ENCODE data around the gene ACIN1.

Gene ACIN1

GRCh38 chr14:23089498-23090253 is 5.3 kb downstream of the ACIN1 start:
- in situ Hi-C loops (cut with HindIII; ENCODE audit: low sequenced_read_pairs), result no loop called here

DNA sequence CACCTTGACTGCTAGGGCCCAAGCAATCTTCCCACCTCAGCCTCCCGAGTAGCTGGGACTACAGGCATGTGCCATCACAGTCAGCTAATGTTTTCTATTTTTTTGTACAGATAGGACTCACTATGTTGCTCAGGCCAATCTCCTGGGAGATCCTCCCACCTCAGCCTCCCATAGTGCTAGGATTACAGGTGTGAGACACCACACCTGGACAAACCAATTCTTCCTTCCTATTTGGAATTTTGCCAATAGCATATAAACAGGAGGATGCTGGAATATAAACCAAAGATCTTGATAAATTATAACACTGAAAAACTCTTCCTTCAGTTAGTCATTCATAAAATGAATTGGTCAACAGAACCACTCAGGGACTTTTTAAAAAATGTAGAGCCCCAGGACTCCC is 8.4 kb downstream of the ACIN1 start:
- in situ Hi-C loops (cut with HindIII; ENCODE audit: low sequenced_read_pairs), result no loop called here

GRCh38 chr14:23085458-23085857 is 9.5 kb downstream of the ACIN1 start:
- in situ Hi-C loops (cut with HindIII; ENCODE audit: low sequenced_read_pairs), result no loop called here

DNA sequence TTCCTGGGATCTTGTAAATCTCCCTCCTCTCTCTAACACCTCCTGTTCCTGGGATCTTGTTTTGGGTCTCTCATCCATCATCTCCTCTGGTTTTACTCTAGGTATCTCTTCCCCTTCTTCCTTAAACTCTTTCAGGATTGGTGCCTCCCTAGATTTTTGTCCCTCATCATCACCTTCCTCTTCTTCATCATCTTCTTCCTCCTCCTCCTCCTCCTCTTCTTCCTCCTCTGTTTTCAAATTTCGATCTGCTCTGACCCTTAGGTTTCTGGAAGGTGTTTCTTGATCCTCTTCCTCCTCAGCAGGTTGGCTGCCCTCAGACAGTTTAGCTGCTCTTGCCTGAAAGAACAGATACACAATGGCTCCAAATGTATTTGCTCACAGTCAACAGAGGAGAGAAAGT is 14.5 kb downstream of the ACIN1 start:
- in situ Hi-C loops (cut with HindIII; ENCODE audit: low sequenced_read_pairs), result no loop called here

GRCh38 chr14:23079716-23080115 is 15.2 kb downstream of the ACIN1 start:
- in situ Hi-C loops (cut with HindIII; ENCODE audit: low sequenced_read_pairs), result no loop called here

DNA sequence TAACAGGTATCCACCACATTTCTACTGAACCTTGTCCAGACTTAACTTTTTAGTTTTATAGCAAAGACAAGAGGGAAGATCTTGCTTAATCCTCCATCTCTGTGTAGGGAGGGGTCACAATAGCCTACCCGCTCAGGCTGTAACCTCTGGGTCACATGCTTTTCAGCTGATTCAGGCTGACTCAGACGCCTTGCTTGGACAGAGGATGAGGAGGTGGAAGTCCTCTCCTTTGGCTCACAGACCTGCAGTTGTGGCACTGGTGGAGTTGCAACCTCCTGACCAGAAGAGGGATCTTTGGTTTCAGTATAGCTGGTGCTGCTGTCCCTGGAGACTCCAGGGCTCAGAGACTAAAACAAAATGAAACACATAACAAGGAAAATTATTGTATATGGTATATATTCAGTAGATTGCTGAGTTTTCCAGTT is 16.2 kb downstream of the ACIN1 start:
- in situ Hi-C loops (cut with HindIII; ENCODE audit: low sequenced_read_pairs), result no loop called here

DNA sequence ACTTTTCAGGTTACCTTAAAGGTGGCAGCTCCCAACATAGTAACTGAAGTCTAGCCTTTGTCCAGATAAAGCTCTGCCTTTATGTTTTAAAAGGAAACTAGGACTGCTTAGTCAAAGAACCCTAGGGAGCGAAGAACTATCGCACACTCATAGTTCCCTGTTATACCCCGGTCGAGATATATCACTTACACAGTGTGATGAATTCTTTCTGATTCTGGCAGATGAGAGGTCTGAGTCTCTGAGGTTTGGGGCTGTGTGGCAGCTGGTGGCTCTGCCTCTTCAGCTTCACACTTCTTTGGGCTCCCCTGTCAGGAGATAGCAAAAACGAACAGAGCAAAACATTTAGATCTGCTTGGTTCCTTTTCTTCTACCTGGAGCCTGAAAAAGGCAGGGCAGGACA is 17.0 kb downstream of the ACIN1 start:
- in situ Hi-C loops (cut with HindIII; ENCODE audit: low sequenced_read_pairs), result no loop called here

DNA sequence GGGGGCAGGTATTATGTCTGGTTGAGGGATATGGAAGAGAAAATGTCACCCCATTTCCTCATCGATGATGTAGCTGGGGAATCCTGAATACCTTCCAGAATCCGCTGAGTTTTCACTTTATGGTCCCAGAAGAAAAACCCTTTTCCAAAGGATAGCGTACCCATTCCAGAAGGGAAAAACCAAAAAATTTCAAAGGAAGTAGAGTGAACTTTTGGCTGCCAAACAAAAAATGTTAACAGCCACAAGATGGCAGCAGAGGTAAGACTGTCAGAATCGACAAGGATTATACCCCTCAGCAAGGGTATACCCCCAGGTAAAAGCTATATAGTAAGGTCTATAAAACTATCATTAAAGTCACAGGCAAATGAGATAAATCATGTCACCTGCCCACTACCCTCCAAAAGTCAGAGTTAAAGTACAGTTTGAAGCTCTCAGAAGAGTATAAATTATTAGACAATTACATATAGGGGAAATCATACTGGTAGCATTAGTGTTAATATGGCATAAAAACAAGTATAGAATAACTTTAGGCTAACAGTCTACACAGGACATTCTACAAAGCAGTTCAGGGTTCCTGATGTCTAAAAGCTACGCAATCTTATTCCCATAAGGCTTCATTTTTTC is 18.0 kb downstream of the ACIN1 start:
- in situ Hi-C loops (cut with HindIII; ENCODE audit: low sequenced_read_pairs), result no loop called here

DNA sequence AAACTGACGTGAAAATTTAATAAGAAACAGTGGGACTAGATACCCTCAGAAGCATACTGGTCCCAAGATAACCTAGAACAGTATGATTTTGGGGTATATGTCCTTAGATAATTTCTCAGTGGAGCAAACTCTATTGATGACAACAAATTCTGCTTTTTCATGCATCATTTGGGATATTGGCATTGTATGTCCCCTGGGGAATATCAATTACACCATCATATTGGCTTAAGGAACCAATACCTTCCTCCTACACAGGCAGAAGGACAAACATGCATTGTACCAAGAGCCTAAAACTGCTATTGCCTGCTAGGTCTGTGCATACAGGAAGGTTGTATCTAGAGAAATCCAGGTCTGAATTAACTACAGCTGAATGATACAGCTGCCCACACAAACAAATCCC is 20.0 kb downstream of the ACIN1 start:
- in situ Hi-C loops (cut with HindIII; ENCODE audit: low sequenced_read_pairs), result no loop called here

DNA sequence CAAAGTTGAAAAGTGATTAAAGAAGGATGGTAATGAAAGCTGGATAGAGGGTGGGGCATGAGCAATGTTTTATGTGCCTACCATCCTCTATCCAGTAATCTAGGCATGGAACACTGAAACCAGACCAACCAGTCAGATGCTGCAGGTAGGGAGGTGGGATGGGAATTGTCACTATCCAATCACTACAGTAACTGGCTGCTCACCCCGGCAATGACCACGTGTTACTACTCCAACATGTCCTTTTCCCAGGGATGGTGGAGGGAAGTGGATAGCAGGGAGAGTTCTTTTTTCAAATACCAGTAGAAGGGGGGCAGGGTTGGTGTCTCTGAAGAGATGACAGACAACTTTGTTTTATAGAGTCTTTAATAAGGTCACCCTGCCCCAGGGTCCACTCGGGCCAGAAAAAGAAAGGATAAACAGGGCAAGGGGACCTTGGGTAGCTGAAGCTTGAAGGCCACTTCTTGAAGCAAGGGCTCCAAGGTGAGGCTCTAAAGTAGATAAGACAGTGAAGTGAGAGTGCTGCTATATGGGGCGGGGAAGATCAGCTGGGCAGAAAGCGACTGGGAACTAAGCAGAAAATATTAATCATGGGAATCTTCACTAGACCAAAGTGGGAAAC is 22.9 kb downstream of the ACIN1 start:
- in situ Hi-C loops (cut with HindIII; ENCODE audit: low sequenced_read_pairs), result no loop called here

DNA sequence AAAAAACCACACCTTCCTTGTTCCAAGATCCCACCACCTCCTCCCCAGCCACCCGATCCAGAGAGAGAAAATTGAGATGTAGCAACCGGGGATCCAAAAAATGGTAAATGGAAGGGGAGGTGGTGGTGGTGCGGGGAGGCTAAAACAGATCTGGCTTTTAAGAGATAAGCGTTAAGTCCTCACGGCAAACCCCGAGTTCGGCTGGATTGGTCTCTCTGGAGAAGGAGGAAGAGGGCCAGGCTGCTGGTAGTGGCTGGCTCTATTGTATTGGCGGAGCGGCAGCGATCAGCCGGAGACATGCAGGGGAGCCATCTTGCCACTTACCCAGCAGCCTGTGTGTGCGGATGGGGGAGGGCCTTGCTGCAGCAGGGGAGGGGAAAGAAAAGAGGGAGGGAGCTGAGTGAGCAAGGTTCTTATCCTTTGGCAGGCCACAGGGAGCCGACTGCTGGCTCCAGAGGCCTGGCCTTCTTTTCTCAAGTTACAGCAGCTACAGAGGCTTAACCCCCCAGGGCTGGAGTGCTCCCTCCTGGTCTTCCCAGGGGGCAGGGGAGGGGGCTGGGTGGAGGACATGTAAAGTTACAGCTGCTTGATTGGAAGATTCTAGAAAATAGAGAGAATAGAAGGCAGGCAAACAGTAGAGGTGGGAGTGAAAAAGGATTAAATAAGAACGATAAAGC is 23.6 kb downstream of the ACIN1 start:
- in situ Hi-C loops (cut with HindIII; ENCODE audit: low sequenced_read_pairs), result no loop called here

DNA sequence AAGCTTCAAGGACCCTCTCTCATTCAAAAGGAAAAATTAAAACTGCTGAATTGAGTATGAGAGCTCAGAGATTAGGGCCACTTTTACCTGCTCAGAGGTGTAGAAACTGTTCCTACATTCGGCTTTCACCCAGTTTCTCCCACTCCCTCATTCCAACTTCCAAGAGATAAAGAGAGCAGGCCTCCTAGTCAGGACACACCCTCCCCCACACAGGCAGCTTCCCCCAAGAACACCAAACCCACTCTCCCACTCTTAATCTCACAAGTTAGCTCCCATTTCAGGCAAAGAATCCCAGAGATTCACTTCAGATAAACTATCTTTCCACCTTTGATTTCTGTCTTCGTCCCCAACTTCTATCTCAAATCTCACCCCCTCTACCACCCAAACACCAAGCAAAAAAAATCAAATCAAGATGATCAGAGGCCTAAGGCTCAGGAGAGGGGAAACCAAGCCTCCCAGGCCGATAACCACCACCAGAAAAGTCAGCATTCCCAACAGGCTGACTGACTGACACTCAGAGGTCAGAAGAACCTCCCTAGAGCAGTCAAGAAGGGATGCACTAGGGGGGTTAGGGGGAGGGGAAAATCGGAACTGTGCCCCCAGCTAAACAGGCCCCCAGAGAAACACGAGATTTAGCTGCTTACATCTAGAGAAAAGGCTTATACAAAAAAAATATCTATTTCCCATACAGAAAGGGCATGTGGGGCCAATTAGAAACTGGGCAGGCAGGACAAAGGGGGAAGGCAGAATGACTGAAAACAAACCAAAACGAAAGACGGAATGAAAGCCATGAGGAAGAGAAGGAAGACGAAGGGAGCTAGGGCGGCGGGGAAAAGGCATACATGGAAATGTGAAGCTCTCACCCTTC is 24.4 kb downstream of the ACIN1 start:
- in situ Hi-C loops (cut with HindIII; ENCODE audit: low sequenced_read_pairs), result no loop called here

- in situ Hi-C loops (cut with HindIII; ENCODE audit: low sequenced_read_pairs), result no loop called here
Observed at GRCh38 chr14:23069413-23069806, 25.5 kb downstream of the ACIN1 start.

DNA sequence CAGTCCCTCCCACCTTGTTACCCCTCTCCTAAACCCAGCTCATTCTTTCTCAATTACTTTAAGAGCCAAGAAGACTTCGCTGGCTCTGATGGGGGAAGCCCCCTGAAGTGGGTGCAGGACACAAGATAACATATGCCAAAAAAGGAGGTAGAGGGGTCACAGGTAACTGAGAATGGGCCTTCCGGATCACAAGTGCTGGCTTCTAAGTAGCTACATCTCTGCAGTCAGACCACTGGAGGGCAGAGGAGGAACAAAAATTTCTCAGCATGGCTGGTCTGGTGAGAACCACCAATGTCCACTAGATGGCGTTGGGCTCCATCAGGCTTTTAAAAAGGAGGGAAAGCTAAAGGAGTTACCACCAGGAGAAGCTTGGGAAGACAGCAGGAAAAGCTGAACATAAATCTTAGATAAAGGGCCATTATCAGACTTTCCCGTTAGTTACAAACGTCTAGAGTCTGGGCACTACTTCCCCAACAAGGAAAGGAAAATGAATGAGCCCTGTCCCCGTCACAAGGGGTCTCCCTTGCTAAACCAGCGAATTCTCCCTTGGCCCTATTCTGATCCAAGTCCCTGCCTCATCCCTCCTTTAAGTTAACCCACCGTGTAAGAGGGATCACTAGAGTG is 26.0 kb downstream of the ACIN1 start:
- in situ Hi-C loops (cut with HindIII; ENCODE audit: low sequenced_read_pairs), result no loop called here

DNA sequence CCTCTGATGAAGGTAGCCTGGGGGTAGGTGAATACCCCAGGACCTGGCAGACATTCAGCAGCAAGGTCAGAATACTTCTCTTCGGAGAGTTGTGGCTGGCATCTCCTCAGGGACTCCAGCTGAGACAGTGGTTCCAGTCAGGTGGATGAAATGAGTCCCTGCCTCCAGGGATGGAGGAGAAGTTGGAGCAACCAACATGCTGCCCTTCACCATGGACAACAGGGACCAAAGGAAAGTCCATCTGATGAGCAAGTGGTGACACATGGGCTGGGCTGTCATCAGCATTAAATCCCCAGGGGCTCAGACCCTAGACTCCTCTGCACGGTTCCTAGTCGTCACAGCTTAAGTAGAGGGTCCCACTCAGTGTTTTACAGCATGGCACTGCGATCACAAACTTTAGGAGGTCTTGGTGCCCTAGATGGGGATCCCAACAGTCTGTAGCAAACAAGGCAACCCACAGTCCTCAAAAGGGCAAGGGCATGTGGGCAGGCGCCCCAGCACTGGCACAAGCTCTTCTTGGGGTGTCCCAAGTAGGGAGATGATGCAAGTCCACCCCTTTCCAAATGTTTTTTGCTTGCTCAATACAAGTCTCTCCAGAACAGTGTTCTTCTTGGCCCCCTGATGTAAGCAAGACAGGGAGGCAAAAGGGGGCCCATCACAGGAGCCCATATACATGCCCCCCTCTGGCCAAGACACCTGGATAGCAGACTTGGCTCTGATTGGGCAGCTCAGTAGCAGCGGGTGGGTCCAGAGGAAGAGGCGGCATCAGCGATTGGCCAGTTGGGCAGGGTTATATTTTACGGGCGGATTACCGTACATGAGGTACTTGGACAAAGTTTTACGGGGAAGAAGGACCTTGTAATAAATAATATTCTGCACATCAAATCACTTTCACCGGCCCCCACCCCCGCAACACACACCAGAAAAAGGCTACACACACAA is 26.8 kb downstream of the ACIN1 start:
- in situ Hi-C loops (cut with HindIII; ENCODE audit: low sequenced_read_pairs), result no loop called here

- in situ Hi-C loops (cut with HindIII; ENCODE audit: low sequenced_read_pairs), result no loop called here
Observed at GRCh38 chr14:23066855-23067744, 27.8 kb downstream of the ACIN1 start.

DNA sequence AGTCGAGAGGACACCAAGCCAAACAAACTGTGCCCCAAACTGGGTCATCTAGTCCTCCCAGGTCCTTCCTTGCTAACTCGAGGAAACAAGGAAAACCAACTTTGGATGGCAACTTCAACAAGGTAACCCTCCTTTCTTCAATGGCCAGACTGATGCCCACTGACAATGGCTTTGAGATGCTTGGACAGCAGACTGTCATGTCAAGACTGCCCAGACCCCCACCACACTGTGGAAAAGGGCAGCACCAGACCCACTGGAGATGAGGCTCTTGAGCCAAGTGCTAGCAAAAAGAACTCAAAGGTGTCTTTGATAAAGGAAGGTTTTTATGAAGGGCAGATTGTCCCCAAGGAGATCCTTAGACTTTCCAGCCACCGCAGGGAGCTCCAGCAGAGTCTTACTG is 28.6 kb downstream of the ACIN1 start:
- in situ Hi-C loops (cut with HindIII; ENCODE audit: low sequenced_read_pairs), result no loop called here

- in situ Hi-C loops (cut with HindIII; ENCODE audit: low sequenced_read_pairs), result no loop called here
Observed at GRCh38 chr14:23063601-23064000, 31.3 kb downstream of the ACIN1 start.
